Vagina (tissue), 2 donors: ENCODE results near the gene KPTN.

Experiments used
- POLR2A ChIP-seq, 2 donors: fragments of 450-650 bp; IDR thresholded peaks; one replicate each; pipeline ENCODE4 v1.6.1; 2017; ENCODE audit warnings: antibody characterized with exemption in 2 of 2, mild to moderate bottlenecking in 2 of 2, moderate library complexity in 2 of 2
- POLR2AphosphoS5 ChIP-seq, 2 donors: sonication (generic); formaldehyde crosslinking; IDR thresholded peaks; one replicate each; pipeline ENCODE4 v1.9.0; 2017; ENCODE audit warnings: antibody characterized with exemption in 2 of 2, mild to moderate bottlenecking in 2 of 2, low read depth in 1 of 2; ENCODE audit not compliant: insufficient read depth in 1 of 2
- TF ChIP-seq, protein P1 (sequence below), 3 experiments: fragments of 450-650 bp in 2 of 3; fragments of 200-600 bp in 1 of 3; sonication (generic) in 1 of 3; IDR thresholded peaks; one replicate each; pipeline ENCODE4 v1.5.1; 2017 to 2019; ENCODE audit warnings: antibody characterized with exemption in 3 of 3, mild to moderate bottlenecking in 2 of 3, moderate library complexity in 2 of 3

DNA sequence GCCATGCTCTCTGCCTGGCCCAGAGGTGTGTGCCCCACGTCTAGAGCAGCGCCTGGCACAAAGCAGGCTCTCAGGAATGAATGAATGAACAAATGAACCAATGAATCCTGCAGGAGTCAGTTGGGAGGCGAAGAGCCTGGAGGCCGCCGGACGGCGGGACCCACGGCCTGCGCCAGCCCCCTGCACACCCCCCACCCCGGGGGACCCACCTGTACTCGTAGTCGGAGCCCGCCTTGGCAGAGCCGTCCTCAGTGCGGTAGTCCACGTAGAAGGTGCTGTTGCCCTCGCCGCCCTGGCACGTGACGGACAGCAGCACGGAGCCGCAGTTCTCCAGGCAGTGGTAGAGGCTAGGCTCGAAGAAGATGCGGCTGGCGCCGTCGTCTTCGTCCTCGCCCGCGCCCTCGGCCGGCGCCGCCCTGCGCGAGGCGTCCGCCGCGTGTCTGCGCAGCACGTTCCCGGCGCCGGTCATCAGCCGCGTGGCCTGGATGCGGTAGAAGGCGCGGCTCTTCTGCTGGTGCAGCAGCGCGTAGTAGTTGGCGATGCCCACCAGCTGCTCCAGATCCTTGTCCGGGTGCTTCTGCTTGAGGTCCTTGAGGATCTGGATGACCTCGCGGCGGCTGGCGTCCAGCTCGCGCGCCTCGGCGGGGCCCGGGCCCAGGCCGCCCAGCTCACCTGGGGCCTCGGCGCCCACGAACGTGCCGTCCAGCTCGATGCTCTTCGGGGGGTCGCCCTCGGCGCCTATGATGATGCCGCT is 27.1 kb downstream of the KPTN start:
- TF ChIP-seq, protein P1, sequence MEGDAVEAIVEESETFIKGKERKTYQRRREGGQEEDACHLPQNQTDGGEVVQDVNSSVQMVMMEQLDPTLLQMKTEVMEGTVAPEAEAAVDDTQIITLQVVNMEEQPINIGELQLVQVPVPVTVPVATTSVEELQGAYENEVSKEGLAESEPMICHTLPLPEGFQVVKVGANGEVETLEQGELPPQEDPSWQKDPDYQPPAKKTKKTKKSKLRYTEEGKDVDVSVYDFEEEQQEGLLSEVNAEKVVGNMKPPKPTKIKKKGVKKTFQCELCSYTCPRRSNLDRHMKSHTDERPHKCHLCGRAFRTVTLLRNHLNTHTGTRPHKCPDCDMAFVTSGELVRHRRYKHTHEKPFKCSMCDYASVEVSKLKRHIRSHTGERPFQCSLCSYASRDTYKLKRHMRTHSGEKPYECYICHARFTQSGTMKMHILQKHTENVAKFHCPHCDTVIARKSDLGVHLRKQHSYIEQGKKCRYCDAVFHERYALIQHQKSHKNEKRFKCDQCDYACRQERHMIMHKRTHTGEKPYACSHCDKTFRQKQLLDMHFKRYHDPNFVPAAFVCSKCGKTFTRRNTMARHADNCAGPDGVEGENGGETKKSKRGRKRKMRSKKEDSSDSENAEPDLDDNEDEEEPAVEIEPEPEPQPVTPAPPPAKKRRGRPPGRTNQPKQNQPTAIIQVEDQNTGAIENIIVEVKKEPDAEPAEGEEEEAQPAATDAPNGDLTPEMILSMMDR (IDR thresholded peaks at IDR 0.05): no peak
- TF ChIP-seq POLR2AphosphoS5 (IDR thresholded peaks at IDR 0.05; ENCODE audit: insufficient read depth in 1 of 2, low read depth in 1 of 2): no peak
- TF ChIP-seq POLR2A (IDR thresholded peaks at IDR 0.05): no peak
